CD14-positive monocyte (primary cell): ENCODE measurements around the gene NKX6-2. TPM values are rescaled to one million over a fixed set of nuclear protein-coding genes. Genes with fewer than 3 reads are reported as not detected.

ENCODE experiments used
- DNase-seq, 3 donors: peaks; one replicate each; pipeline ENCODE4 v3.0.0-alpha.2; 2011 to 2022
- H2AFZ ChIP-seq: 2 replicates; pipeline ENCODE4 v1.6.0; 2012; ENCODE audit warnings: mild to moderate bottlenecking, low read depth, low read length, inconsistent platforms; ENCODE audit not compliant: insufficient read depth, poor library complexity, severe bottlenecking
- H3K27ac ChIP-seq, 2 donors: 1 replicate in 1 of 2; 2 replicates in 1 of 2; pipeline ENCODE4 v1.5.1; 2012 to 2013; ENCODE audit warnings: low read length in 2 of 2, control low read depth in 1 of 2, inconsistent platforms in 1 of 2, low read depth in 1 of 2, mild to moderate bottlenecking in 1 of 2
- H3K27me3 ChIP-seq, 2 donors: one replicate each; pipeline versions ENCODE4 v1.6.0 to v1.6.1; 2011 to 2013; ENCODE audit warnings: low read length in 2 of 2; ENCODE audit not compliant: control insufficient read depth in 2 of 2, insufficient read depth in 2 of 2
- H3K36me3 ChIP-seq, 2 donors: replicated peaks in 1 of 2; 1 replicate in 1 of 2; 2 replicates in 1 of 2; pipeline versions ENCODE4 v1.5.1 to v1.6.1; 2012 to 2013; ENCODE audit warnings: low read length in 2 of 2, control low read depth in 1 of 2, inconsistent platforms in 1 of 2, mild to moderate bottlenecking in 1 of 2; ENCODE audit not compliant: insufficient read depth in 2 of 2, control insufficient read depth in 1 of 2
- H3K4me1 ChIP-seq, 2 donors: 1 replicate in 1 of 2; 2 replicates in 1 of 2; pipeline versions ENCODE4 v1.5.1 to v1.6.1; 2012 to 2013; ENCODE audit warnings: low read length in 2 of 2, control low read depth in 1 of 2, inconsistent platforms in 1 of 2, mild to moderate bottlenecking in 1 of 2, moderate library complexity in 1 of 2; ENCODE audit not compliant: insufficient read depth in 2 of 2, control insufficient read depth in 1 of 2
- H3K4me2 ChIP-seq: replicated peaks from 2 replicates; pipeline ENCODE3; 2012; ENCODE audit warnings: low read length, moderate library complexity, mild to moderate bottlenecking; ENCODE audit not compliant: poor library complexity, severe bottlenecking; ENCODE audit errors: extremely low read depth
- H3K4me3 ChIP-seq, 3 experiments: fragments of 200-600 bp in 1 of 3; sonication (generic) in 1 of 3; replicated peaks in 1 of 3; 1 replicate in 2 of 3; 2 replicates in 1 of 3; pipeline ENCODE4 v1.5.1; 2011 to 2013; ENCODE audit warnings: low read length in 3 of 3, mild to moderate bottlenecking in 3 of 3, control low read depth in 2 of 3, low read depth in 2 of 3, inconsistent platforms in 1 of 3, moderate library complexity in 1 of 3
- H3K79me2 ChIP-seq: 2 replicates; pipeline ENCODE4 v1.6.0; 2012; ENCODE audit warnings: mild to moderate bottlenecking, control low read depth, inconsistent platforms, low read length, moderate library complexity; ENCODE audit not compliant: insufficient read depth
- H3K9ac ChIP-seq: 2 replicates; pipeline ENCODE4 v1.6.0; 2017; ENCODE audit warnings: low read length, mild to moderate bottlenecking; ENCODE audit not compliant: insufficient read depth, poor library complexity, severe bottlenecking
- H3K9me3 ChIP-seq, 2 donors: replicated peaks in 1 of 2; 1 replicate in 1 of 2; 2 replicates in 1 of 2; pipeline versions ENCODE4 v1.5.1 to v1.6.1; 2012 to 2013; ENCODE audit warnings: low read length in 2 of 2, control low read depth in 1 of 2; ENCODE audit not compliant: control insufficient read depth in 1 of 2, insufficient read depth in 1 of 2
- H4K20me1 ChIP-seq: 2 replicates; pipeline ENCODE4 v1.6.0; 2012; ENCODE audit warnings: mild to moderate bottlenecking, low read length, control low read depth, moderate library complexity; ENCODE audit not compliant: insufficient read depth
- H3K27ac Mint-ChIP-seq, 7 donors: one replicate each; pipeline ENCODE4 v1.8.0; 2020; ENCODE audit warnings: mild to moderate bottlenecking in 7 of 7, mixed read lengths in 7 of 7, moderate library complexity in 6 of 7, inconsistent platforms in 2 of 7
- H3K27me3 Mint-ChIP-seq, 3 donors: one replicate each; pipeline ENCODE4 v1.8.0; 2021 to 2022; ENCODE audit warnings: low read depth in 3 of 3, mild to moderate bottlenecking in 3 of 3, mixed read lengths in 3 of 3, moderate library complexity in 3 of 3, inconsistent platforms in 1 of 3
- H3K36me3 Mint-ChIP-seq, 2 donors: one replicate each; pipeline ENCODE4 v1.8.0; 2020; ENCODE audit warnings: mixed read lengths in 2 of 2, inconsistent platforms in 1 of 2, mild to moderate bottlenecking in 1 of 2
- H3K4me1 Mint-ChIP-seq: one replicate; pipeline ENCODE4 v1.8.0; 2020; ENCODE audit warnings: mild to moderate bottlenecking, mixed read lengths
- H3K4me3 Mint-ChIP-seq, 2 donors: one replicate each; pipeline ENCODE4 v1.8.0; 2020; ENCODE audit warnings: mild to moderate bottlenecking in 2 of 2, mixed read lengths in 2 of 2, moderate library complexity in 1 of 2
- H3K9me3 Mint-ChIP-seq, 7 donors: one replicate each; pipeline ENCODE4 v1.8.0; 2020 to 2022; ENCODE audit warnings: mixed read lengths in 7 of 7, mild to moderate bottlenecking in 6 of 7, moderate library complexity in 6 of 7, inconsistent platforms in 2 of 7
- WGBS: methylation state at CpG from one replicate; pipeline ENCODE4 v1.1.5; 2013; ENCODE audit warnings: missing lambda C conversion rate; ENCODE audit not compliant: insufficient coverage; 5-methylcytosine and 5-hydroxymethylcytosine counted together
- intact Hi-C, 2 donors: fragments of 100-400 bp; cut with micrococcal nuclease; formaldehyde crosslinking; loops; one replicate each; pipeline versions ENCODE4 v1.15.0 to v1.15.1; 2023
- polyA plus RNA-seq, 3 donors: library from polyadenylated mRNA; depleted of rRNA in 1 of 3; unstranded in 2 of 3; stranded (reverse) in 1 of 3; fragments of 300-500 nt in 2 of 3; fragments of >200 nt in 1 of 3; fragmentation: Illumina TruSeq in 2 of 3; gene quantifications; 1 replicate in 2 of 3; 2 replicates in 1 of 3; pipeline ENCODE4 v1.2.3, GENCODE V29; 2012 to 2021
- TF ChIP-seq, protein P1 (sequence below): fragments of 200-600 bp; IDR thresholded peaks from one replicate; pipeline ENCODE4 v1.8.0; 2022; ENCODE audit warnings: antibody characterized with exemption, mild to moderate bottlenecking

NKX6-2 gene
- polyA plus RNA-seq, 3 donors: not detected

DNA sequence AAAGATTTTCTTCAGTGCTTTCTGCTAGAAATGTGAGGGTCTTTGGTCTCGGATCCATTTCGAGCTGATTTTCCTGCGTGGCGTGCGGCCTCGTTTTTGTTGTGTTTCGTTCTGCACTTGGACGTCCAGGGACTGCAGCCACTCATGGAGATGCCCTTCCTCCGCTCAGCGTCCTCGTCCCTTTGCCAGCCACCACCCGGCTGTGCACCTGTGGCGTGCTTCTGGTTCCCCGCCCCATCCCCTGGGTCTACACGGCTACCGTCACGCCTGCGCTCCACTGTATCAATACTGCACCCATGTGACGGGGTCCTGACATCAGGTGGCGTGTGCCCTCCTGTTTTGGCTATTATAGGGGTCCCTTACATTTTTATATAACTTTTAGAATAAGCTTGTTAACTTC, 42.7 kb upstream of the NKX6-2 start:
- H4K20me1 ChIP-seq: no peaks in the 10 kb centered on the region
- Mint-ChIP-seq H3K36me3 (no peaks in the 10 kb centered on the region), H3K27ac (no peak overlapping the region), H3K27me3 (peaks cover 4 to 10% (median 10%) of the 10 kb centered on the region in 3 donors), H3K9me3 (peaks cover 3 to 14% (median 7%) of the 10 kb centered on the region in 7 donors), H3K4me3 (no peak overlapping the region), H3K4me1 (no peaks in the 10 kb centered on the region)
- WGBS: 92% methylated on average over 11 of the region's 20 CpGs
- DNase-seq: peak in 1 of 3 donors; percentile 0
- no peak overlapping the region for H3K27ac ChIP-seq
- H3K79me2 ChIP-seq: no peaks in the 10 kb centered on the region
- H3K9me3 ChIP-seq: peaks cover 27 to 32% of the 10 kb centered on the region in 2 donors
- no peaks in the 10 kb centered on the region for H3K27me3 ChIP-seq
- no peaks in the 10 kb centered on the region for H3K4me1 ChIP-seq
- intact Hi-C loops: no loop called here
- no peaks in the 10 kb centered on the region for H3K36me3 ChIP-seq
- no peak overlapping the region for H2AFZ ChIP-seq
- TF ChIP-seq, protein P1, sequence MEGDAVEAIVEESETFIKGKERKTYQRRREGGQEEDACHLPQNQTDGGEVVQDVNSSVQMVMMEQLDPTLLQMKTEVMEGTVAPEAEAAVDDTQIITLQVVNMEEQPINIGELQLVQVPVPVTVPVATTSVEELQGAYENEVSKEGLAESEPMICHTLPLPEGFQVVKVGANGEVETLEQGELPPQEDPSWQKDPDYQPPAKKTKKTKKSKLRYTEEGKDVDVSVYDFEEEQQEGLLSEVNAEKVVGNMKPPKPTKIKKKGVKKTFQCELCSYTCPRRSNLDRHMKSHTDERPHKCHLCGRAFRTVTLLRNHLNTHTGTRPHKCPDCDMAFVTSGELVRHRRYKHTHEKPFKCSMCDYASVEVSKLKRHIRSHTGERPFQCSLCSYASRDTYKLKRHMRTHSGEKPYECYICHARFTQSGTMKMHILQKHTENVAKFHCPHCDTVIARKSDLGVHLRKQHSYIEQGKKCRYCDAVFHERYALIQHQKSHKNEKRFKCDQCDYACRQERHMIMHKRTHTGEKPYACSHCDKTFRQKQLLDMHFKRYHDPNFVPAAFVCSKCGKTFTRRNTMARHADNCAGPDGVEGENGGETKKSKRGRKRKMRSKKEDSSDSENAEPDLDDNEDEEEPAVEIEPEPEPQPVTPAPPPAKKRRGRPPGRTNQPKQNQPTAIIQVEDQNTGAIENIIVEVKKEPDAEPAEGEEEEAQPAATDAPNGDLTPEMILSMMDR: no peak
- no peak overlapping the region for H3K4me2 ChIP-seq
- H3K9ac ChIP-seq: no peak overlapping the region
- no peak overlapping the region for H3K4me3 ChIP-seq

DNA sequence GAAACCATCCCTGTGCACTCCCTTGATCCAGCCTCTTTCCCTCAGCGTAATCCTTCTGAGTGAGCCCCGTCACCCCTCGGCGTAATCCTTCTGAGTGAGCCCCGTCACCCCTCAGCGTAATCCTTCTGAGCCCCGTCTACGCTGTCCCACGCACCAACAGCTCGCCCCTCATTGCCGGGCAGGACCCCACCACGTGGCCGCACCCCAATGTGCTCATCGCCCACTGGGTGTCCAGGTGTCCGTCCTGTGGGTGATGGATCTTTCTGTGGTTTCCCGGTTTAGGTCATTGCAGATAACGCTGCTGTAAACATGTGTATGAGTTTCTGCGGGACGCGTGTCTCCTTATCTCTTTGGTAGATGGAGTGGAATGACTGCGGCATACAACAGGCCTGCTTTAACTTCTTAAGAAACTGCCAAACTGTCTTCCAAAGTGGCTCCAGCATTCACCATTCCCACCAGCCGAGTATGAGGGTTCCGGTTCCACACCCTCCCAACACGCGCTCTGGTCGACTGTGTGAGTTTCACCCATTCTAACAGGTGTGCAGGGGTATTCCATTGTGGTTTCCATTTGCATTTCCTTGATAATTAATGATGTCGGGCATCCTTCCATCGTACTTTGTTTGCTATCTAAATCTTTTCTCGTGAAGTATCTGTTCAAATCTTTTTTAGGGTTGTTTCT, 42.1 kb upstream of the NKX6-2 start:
- no peaks in the 10 kb centered on the region for H3K36me3 ChIP-seq
- H3K79me2 ChIP-seq: no peaks in the 10 kb centered on the region
- no peaks in the 10 kb centered on the region for H3K36me3 Mint-ChIP-seq
- H2AFZ ChIP-seq: no peak overlapping the region
- H3K4me2 ChIP-seq: no peak overlapping the region
- H3K9ac ChIP-seq: no peak overlapping the region
- H3K27me3 Mint-ChIP-seq: peaks cover 4 to 10% (median 10%) of the 10 kb centered on the region in 3 donors
- no peak overlapping the region for H3K4me3 Mint-ChIP-seq
- H3K9me3 ChIP-seq: peaks cover 28 to 35% of the 10 kb centered on the region in 2 donors
- no peaks in the 10 kb centered on the region for H3K4me1 ChIP-seq
- no peaks in the 10 kb centered on the region for H4K20me1 ChIP-seq
- H3K27ac ChIP-seq: no peak overlapping the region
- DNase-seq: peak in 1 of 3 donors; percentile 0
- H3K4me1 Mint-ChIP-seq: no peaks in the 10 kb centered on the region
- no peak overlapping the region for H3K4me3 ChIP-seq
- no peaks in the 10 kb centered on the region for H3K27me3 ChIP-seq
- H3K27ac Mint-ChIP-seq: peak overlapping the region in 1 of 7 donors; percentile 7
- TF ChIP-seq, protein P1: no peak
- H3K9me3 Mint-ChIP-seq: peaks cover 3 to 14% (median 7%) of the 10 kb centered on the region in 7 donors
- 84% methylated on average over 15 of the region's 29 CpGs for WGBS
- intact Hi-C loops: no loop called here
